Mammary epithelial cell (primary cell): ENCODE results near the gene ACOX3.

Experiments used
- EZH2 ChIP-seq: IDR thresholded peaks from 2 replicates; pipeline ENCODE4 v1.6.1; 2012; ENCODE audit warnings: low read length, inconsistent platforms, borderline replicate concordance
- TF ChIP-seq, protein P1 (sequence below), 2 donors: IDR thresholded peaks in 1 of 2; conservative IDR thresholded peaks in 1 of 2; 2 replicates each; pipeline ENCODE4 v1.5.1; 2011 to 2012; ENCODE audit warnings: inconsistent platforms in 2 of 2, low read length in 2 of 2, mild to moderate bottlenecking in 2 of 2, control low read depth in 1 of 2, low read depth in 1 of 2; ENCODE audit not compliant: insufficient read depth in 1 of 2; ENCODE audit errors: extremely low read depth in 1 of 2

DNA sequence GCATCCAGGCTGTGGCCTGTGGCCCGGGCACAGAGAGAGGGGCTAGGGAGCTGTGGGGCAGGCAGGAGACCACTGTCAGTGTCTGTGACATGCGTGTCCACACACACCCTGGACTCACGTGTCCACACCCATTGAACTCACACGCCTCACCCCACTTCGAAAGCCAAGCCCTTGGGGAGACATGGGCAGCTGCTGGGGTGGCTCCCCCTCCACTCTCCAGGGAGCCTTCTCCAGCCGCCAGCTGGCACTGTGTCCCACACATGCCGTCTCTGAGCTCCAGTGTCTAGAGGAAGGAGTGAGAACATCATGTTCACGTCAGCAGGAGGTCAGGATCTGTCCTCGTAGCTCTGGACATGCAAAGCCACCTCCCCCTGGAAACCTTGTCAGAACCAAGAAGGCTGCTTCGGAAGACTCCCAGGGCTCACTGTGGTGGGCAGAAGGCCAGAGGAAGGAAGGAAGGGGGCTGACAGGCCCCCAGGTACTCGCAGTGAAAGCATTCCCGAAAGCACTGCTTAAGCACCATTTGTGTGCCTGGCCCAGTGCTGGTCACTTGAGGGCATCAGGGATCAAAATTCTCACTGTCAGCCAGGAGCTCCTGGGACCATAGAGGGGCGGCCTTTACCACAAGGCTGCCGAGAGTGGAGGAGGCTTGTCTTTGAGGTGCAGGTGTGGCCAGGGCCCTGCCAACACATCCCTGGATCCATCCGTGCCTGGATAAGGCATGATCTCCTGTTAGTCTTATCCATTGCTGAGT is 109.5 kb downstream of the ACOX3 start:
- TF ChIP-seq, protein P1, sequence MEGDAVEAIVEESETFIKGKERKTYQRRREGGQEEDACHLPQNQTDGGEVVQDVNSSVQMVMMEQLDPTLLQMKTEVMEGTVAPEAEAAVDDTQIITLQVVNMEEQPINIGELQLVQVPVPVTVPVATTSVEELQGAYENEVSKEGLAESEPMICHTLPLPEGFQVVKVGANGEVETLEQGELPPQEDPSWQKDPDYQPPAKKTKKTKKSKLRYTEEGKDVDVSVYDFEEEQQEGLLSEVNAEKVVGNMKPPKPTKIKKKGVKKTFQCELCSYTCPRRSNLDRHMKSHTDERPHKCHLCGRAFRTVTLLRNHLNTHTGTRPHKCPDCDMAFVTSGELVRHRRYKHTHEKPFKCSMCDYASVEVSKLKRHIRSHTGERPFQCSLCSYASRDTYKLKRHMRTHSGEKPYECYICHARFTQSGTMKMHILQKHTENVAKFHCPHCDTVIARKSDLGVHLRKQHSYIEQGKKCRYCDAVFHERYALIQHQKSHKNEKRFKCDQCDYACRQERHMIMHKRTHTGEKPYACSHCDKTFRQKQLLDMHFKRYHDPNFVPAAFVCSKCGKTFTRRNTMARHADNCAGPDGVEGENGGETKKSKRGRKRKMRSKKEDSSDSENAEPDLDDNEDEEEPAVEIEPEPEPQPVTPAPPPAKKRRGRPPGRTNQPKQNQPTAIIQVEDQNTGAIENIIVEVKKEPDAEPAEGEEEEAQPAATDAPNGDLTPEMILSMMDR (conservative IDR thresholded peaks at IDR 0.05 in 1 of 2, IDR thresholded peaks at IDR 0.05 in 1 of 2; ENCODE audit: extremely low read depth in 1 of 2, insufficient read depth in 1 of 2, low read depth in 1 of 2, low read length in 2 of 2) = no peak
- no peak for TF ChIP-seq EZH2
